Measurements from ENCODE around the gene MED13.

Gene MED13

GRCh38 chr17:61927208-61928100 is 137.6 kb downstream of the MED13 start, which contains the start of gene INTS2 (continued):
- TF ChIP-seq ZNF280D (tag by site-specific recombination; IDR thresholded peaks at IDR 0.05) = peak; percentile 82; the same call in 1 of the 2 replicates
- no peak for TF ChIP-seq HOXA7 (CRISPR knock-in tag; IDR thresholded peaks at IDR 0.05; ENCODE audit: borderline replicate concordance)
- peak; percentile 88 for TF ChIP-seq ZNF624 (tag by site-specific recombination; IDR thresholded peaks at IDR 0.05)
- TF ChIP-seq ZNF24 (tag by site-specific recombination; IDR thresholded peaks at IDR 0.05) = peak; percentile 96
- peak; percentile 92 for TF ChIP-seq SP7 (tag by site-specific recombination; IDR thresholded peaks at IDR 0.05)
- peak; percentile 80 for TF ChIP-seq YY1 (tag by site-specific recombination; IDR thresholded peaks at IDR 0.05)
- no peak for TF ChIP-seq ZNF514 (tag by site-specific recombination; IDR thresholded peaks at IDR 0.05)
- TF ChIP-seq ZBTB8A (tag by site-specific recombination; IDR thresholded peaks at IDR 0.05) = peak; percentile 54
- peak; percentile 97 for TF ChIP-seq ZNF660 (tag by site-specific recombination; IDR thresholded peaks at IDR 0.05)
- TF ChIP-seq ZNF148 (tag by site-specific recombination; IDR thresholded peaks at IDR 0.05; ENCODE audit: borderline replicate concordance) = 0 out of 2 replicates have a peak, but pooled peaks have one; percentile 31
- peak; percentile 84 for TF ChIP-seq ZNF76 (tag by site-specific recombination; IDR thresholded peaks at IDR 0.05; ENCODE audit: borderline replicate concordance, low read depth)
- TF ChIP-seq ZNF548 (tag by site-specific recombination; IDR thresholded peaks at IDR 0.05) = peak; percentile 46; the same call in 1 of the 2 replicates
- peak; percentile 78 for TF ChIP-seq ZEB2 (tag by site-specific recombination; IDR thresholded peaks at IDR 0.05)
- TF ChIP-seq KLF1 (tag by site-specific recombination; IDR thresholded peaks at IDR 0.05) = peak; percentile 70
- TF ChIP-seq KLF9 (tag by site-specific recombination; IDR thresholded peaks at IDR 0.05; ENCODE audit: low read depth) = peak; percentile 42
- TF ChIP-seq CTCF (tag by site-specific recombination; IDR thresholded peaks at IDR 0.05) = peak; percentile 60
- TF ChIP-seq ZNF10 (tag by site-specific recombination; IDR thresholded peaks at IDR 0.05) = peak; percentile 71; the same call in 1 of the 2 replicates
- TF ChIP-seq ZBTB44 (tag by site-specific recombination; IDR thresholded peaks at IDR 0.05) = no peak
- TF ChIP-seq ZNF324 (tag by site-specific recombination; IDR thresholded peaks at IDR 0.05) = peak; percentile 94
- TF ChIP-seq PATZ1 (tag by site-specific recombination; IDR thresholded peaks at IDR 0.05) = peak; percentile 69
- TF ChIP-seq ZNF521 (tag by site-specific recombination; IDR thresholded peaks at IDR 0.05) = no peak
- peak; percentile 98 for TF ChIP-seq ZNF2 (tag by site-specific recombination; IDR thresholded peaks at IDR 0.05)
- no peak for TF ChIP-seq ZNF211 (tag by site-specific recombination; IDR thresholded peaks at IDR 0.05; ENCODE audit: low read depth)
- peak; percentile 100 for TF ChIP-seq ZFP37 (tag by site-specific recombination; IDR thresholded peaks at IDR 0.05)
- no peak for TF ChIP-seq MEIS1 (CRISPR knock-in tag; IDR thresholded peaks at IDR 0.05; ENCODE audit: borderline replicate concordance)
- 0 out of 2 replicates have a peak, but pooled peaks have one; percentile 38 for TF ChIP-seq ZNF18 (tag by site-specific recombination; IDR thresholded peaks at IDR 0.05)
- TF ChIP-seq ZFHX2 (tag by site-specific recombination; conservative IDR thresholded peaks at IDR 0.05) = 0 out of 2 replicates have a peak, but pooled peaks have one; percentile 21
